Vagina (tissue), 2 donors: ENCODE results near the gene MRPL33.

Source experiments
- POLR2A ChIP-seq, 2 donors: fragments of 450-650 bp; IDR thresholded peaks; one replicate each; pipeline ENCODE4 v1.6.1; 2017; ENCODE audit warnings: antibody characterized with exemption in 2 of 2, mild to moderate bottlenecking in 2 of 2, moderate library complexity in 2 of 2
- TF ChIP-seq, protein P1 (sequence below), 3 experiments: fragments of 450-650 bp in 2 of 3; fragments of 200-600 bp in 1 of 3; sonication (generic) in 1 of 3; IDR thresholded peaks; one replicate each; pipeline ENCODE4 v1.5.1; 2017 to 2019; ENCODE audit warnings: antibody characterized with exemption in 3 of 3, mild to moderate bottlenecking in 2 of 3, moderate library complexity in 2 of 3

DNA sequence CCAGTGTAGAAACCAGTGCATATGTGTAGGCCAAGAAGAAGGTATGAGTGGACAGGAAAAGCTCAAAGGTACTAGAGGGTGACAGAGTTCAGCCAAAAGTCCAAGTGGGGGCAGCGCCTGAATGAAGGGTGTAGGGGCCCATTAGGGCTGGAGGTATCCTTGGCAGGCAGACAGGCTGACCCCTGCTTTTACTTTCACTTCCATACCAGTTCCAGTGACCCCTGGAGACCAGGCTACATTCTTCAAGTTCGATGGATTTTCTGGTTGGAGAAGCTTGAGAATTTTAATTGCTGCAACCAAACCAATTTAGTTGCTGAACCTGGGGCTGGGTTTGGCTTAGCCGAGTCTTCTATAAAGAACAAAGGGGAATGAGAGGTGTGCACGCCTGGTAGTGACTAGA lies 42.3 kb upstream of the MRPL33 start:
- TF ChIP-seq, protein P1, sequence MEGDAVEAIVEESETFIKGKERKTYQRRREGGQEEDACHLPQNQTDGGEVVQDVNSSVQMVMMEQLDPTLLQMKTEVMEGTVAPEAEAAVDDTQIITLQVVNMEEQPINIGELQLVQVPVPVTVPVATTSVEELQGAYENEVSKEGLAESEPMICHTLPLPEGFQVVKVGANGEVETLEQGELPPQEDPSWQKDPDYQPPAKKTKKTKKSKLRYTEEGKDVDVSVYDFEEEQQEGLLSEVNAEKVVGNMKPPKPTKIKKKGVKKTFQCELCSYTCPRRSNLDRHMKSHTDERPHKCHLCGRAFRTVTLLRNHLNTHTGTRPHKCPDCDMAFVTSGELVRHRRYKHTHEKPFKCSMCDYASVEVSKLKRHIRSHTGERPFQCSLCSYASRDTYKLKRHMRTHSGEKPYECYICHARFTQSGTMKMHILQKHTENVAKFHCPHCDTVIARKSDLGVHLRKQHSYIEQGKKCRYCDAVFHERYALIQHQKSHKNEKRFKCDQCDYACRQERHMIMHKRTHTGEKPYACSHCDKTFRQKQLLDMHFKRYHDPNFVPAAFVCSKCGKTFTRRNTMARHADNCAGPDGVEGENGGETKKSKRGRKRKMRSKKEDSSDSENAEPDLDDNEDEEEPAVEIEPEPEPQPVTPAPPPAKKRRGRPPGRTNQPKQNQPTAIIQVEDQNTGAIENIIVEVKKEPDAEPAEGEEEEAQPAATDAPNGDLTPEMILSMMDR (IDR thresholded peaks at IDR 0.05): no peak
- TF ChIP-seq POLR2A (IDR thresholded peaks at IDR 0.05): no peak
